ENCODE measurements around the gene ST6GALNAC2.
"Not testable (repeated sequence)": the region's sequence is repeated elsewhere in the genome, so short reads cannot be mapped to it uniquely, and the experiment has no call there.

ST6GALNAC2 gene

DNA sequence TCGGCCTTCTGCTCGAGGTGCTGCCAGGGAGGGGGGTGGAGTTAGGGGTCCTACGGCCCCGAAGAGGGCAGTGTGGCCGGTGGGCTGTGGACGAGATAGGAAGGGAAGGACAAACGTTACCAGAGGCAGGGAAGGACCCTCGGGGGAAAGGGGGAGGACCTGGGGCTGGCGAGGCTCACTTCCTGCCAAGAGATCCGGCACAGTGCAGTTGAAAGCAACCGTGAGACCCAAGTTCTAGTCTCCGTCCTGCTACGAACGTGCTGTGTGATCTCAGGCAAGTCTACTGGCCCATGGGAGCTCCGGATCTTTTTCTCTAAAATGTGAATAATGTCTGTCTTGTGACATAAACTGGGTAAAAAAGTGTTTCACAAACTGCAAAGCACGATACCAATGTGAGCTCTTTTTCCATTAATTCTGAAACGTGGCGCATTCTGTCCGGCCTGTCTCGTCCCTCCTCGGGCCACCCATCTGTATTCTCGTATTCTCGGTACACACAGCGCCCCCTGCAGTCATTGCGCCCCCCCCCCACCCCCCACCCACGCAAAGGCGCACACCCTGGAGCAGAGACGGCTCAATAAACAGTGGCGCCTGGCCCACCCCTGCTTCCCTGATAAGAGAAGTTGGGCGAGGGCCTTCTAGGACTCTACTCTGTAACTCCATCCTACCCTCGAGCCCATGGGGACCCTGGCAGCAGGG lies 57.0 kb downstream of the ST6GALNAC2 start:
- no peak for DNase-seq (ENCODE audit: low spot score)

GRCh38 chr17:76528156-76528527 lies 57.5 kb downstream of the ST6GALNAC2 start:
- no peak for DNase-seq (ENCODE audit: low spot score)

GRCh38 chr17:76527430-76528111 lies 58.1 kb downstream of the ST6GALNAC2 start:
- DNase-seq (ENCODE audit: low spot score) = peak; percentile 63

- DNase-seq (ENCODE audit: low spot score) = not testable (repeated sequence)
Observed at GRCh38 chr17:76527016-76527415, 58.6 kb downstream of the ST6GALNAC2 start.

- not testable (repeated sequence) for DNase-seq (ENCODE audit: low spot score)
Observed at GRCh38 chr17:76525513-76525833, 60.2 kb downstream of the ST6GALNAC2 start.

- no peak for DNase-seq (ENCODE audit: low spot score)
Observed at GRCh38 chr17:76524598-76525512, 60.8 kb downstream of the ST6GALNAC2 start.

DNA sequence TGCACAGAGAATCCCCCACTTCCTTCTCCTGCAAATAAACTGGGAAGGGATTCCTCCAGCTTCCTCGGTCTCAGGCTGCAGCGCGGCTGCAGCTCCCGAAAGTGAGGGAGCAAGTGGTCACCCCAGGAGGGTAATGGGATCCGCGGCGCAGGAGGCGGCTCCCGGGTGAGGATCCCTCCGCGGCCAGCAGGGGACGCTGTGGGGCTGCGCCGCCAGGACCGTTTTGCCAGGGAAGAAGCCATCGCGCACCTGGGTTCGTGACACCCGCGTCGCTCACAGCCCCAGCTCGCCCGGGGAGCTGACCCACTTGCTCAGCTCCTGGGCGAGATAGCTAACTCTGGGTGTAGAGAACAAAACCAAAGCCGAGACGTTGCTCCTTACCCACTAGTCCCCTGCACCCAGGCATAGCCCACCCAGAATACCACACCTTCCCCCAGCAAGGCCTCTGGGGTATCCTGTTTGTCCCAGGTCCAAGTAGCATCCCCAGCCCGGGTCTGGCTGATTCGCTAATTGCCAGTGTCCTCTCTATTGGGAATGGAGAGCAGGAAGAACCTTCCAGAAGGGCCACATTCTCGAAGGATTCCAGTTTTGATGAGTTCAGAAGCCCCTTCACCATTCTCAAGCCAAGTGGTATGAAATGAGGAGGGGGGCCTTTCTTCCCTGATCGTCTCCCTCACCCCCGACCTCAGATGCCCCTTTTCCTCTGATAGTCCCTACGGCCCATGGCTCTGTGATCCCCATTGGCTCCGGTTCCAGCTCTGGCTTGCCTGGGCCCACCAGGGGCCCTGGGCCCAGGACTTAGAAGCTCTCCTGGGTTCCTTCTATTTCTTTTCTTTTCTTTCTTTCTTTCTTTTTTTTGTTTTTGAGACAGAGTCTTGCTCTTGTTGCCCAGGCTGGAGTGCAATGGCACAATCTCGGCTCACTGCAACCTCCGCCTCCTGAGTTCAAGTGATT lies 62.3 kb downstream of the ST6GALNAC2 start:
- DNase-seq (ENCODE audit: low spot score) = peak; percentile 81

- DNase-seq (ENCODE audit: low spot score) = not testable (repeated sequence)
Observed at GRCh38 chr17:76521683-76522082, 64.0 kb downstream of the ST6GALNAC2 start.

DNA sequence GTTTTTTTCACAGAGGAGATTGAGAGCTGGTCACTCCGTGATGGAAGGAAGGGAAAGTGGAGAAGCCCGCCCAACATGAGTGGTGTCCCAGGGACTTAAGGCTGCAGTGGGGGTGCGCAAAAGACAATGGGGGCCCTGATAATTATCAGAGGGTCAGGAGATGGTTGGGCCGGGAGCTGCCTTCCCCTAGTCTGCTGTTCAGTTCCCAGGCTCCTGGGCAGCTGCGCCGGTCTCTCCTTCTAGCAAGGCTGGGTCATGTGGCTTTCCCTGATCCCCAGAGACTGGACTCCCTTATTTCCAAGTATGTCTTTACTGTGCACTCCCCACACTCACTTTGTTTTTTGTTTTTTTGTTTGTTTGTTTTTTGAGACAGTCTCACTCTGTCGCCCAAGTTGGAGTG lies 64.4 kb downstream of the ST6GALNAC2 start:
- DNase-seq (ENCODE audit: low spot score) = no peak

DNA sequence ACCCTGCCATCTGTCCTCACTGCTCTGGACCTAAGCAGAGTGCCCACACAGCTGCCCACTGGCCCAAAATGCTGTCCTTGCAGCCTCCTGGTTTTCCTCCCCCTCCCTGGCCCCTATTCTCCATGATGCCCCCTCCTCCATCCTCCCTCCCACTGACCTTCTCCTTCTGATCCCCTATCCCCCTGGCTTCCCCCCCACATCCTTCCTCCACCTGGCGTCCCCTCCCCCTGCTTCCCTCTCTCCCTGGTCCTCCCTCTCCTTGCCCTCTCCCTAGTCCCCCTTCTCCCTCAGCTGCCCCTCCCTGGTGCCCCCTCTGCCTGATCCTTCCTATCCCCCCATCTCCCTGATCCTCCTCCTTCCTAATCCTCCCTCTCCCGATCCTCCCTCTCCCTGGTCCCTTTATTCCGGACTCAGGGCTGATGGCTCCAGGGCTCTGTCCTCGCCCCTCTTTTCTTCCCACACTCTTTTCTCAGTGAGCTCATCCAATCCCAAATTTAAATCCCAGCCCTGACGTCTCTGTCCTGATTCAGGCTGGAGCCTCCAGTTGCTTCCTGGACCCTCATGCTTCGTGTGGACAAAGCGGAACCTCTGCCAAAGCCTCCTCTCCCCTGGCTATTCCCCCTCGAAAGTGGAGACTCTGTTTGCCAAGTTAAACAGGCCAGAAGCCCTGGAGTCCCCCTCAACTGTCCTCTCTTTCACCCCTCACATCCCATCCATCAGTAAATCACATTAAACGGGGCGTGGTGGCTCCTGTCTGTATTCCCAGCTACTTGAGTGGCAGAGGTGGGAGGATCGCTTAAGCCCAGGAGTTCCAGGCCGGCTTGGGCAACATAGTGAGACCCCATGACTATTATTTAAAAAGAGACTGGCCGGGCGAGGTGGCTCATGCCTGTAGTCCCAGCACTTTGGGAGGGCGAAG lies 66.4 kb downstream of the ST6GALNAC2 start:
- DNase-seq (ENCODE audit: low spot score) = no peak

DNA sequence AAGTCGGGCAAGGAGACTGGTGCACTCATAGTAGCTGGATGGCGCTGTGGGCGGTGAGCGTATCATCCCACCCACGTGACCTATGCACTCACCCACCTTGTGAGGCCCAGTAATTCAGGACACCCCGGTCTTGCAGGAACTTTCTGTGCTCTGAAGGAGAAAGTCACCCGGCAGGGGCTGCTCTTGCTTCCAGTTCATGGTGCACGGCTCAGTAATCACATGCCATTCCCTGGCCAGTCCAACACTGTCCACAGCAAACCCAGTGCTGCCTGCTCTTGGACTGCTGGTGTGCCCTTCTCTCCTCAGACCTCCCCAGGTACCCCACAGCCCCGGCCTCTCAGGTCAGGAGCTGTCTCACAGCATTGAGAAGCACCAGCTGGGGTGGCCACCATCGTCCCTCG lies 68.0 kb downstream of the ST6GALNAC2 start:
- no peak for DNase-seq (ENCODE audit: low spot score)
